DMS53 treated with DMSO at 0.1 percent for 48 hours (cell line): ENCODE data around the gene ATP6V1G2.
"Not testable (repeated sequence)": the region's sequence is repeated elsewhere in the genome, so short reads cannot be mapped to it uniquely, and the experiment has no call there.

Experiments used
- DNase-seq: peaks from one replicate; lab custom pipeline; 2025; ENCODE audit not compliant: unreplicated experiment; lab: John Stamatoyannopoulos, UW

ATP6V1G2 gene

GRCh38 chr6:31546339-31546957 lies at the start of gene ATP6V1G2:
Gene ATP6V1G2, minus strand, starts transcription at chr6:31546608. Its CDS starts 49 bp downstream, at chr6:31546559.
- peak; percentile 97 for DNase-seq

- DNase-seq, result no peak
These were observed 46.0 kb upstream of the ATP6V1G2 start for GRCh38 chr6:31592396-31592771.

GRCh38 chr6:31590691-31591090 lies 44.3 kb upstream of the ATP6V1G2 start:
- not testable (repeated sequence) for DNase-seq

- no peak for DNase-seq
These were observed 42.7 kb upstream of the ATP6V1G2 start for GRCh38 chr6:31588871-31589650.

GRCh38 chr6:31587791-31588777 lies 41.7 kb upstream of the ATP6V1G2 start:
- DNase-seq, result no peak

- no peak for DNase-seq
These were observed 40.3 kb upstream of the ATP6V1G2 start for GRCh38 chr6:31586599-31587281.

GRCh38 chr6:31586008-31586407 lies 39.6 kb upstream of the ATP6V1G2 start, which contains the start of gene LST1:
Gene LST1, plus strand, starts transcription at chr6:31586277. Its CDS starts 1,023 bp downstream, at chr6:31587300.
- DNase-seq, result no peak

GRCh38 chr6:31585491-31585890 lies 39.1 kb upstream of the ATP6V1G2 start:
- no peak for DNase-seq

GRCh38 chr6:31582230-31582643 lies 35.8 kb upstream of the ATP6V1G2 start, which contains the start of gene LTB:
Gene LTB, minus strand, starts transcription at chr6:31582424. Its CDS starts 7 bp downstream, at chr6:31582417.
- no peak for DNase-seq

- DNase-seq, result no peak
These were observed 35.2 kb upstream of the ATP6V1G2 start for GRCh38 chr6:31581434-31582229.

- peak; percentile 62 for DNase-seq
These were observed 34.5 kb upstream of the ATP6V1G2 start for GRCh38 chr6:31580807-31581433.

GRCh38 chr6:31580438-31580740 lies 34.0 kb upstream of the ATP6V1G2 start:
- DNase-seq, result no peak

GRCh38 chr6:31579546-31580437 lies 33.4 kb upstream of the ATP6V1G2 start:
- no peak for DNase-seq

GRCh38 chr6:31579119-31579505 lies 32.7 kb upstream of the ATP6V1G2 start:
- DNase-seq, result no peak

GRCh38 chr6:31578184-31579118 lies 32.0 kb upstream of the ATP6V1G2 start:
- no peak for DNase-seq

- no peak for DNase-seq
These were observed 31.2 kb upstream of the ATP6V1G2 start for GRCh38 chr6:31577579-31577966.

- no peak for DNase-seq
These were observed 30.6 kb upstream of the ATP6V1G2 start for GRCh38 chr6:31576897-31577578.
